ENCODE results near the gene OPCML. TPM values are rescaled to one million over a fixed set of nuclear protein-coding genes. Genes with fewer than 3 reads are reported as not detected.

Gene OPCML
- total RNA-seq, 4 donors from 2014 or later, result 0.15 TPM; not detected in 3

GRCh38 chr11:132636523-132636922 is 895.8 kb downstream of the OPCML start:
- H3K27ac ChIP-seq, result no peak overlapping the region
- no peak for DNase-seq (ENCODE audit: low spot score in 2 of 2)
- TF ChIP-seq POLR2AphosphoS5 (IDR thresholded peaks at IDR 0.05), result no peak
- TF ChIP-seq EP300 (IDR thresholded peaks at IDR 0.05), result no peak
- TF ChIP-seq POLR2A (IDR thresholded peaks at IDR 0.05), result no peak
- TF ChIP-seq CTCF (IDR thresholded peaks at IDR 0.05), result no peak
- H3K9me3 ChIP-seq, result no peaks in the 10 kb centered on the region
- no peaks in the 10 kb centered on the region for H3K27me3 ChIP-seq
- H3K4me1 ChIP-seq, result no peaks in the 10 kb centered on the region
- 92% methylated on average over 4 of the region's 4 CpGs for WGBS
- H3K36me3 ChIP-seq, result no peaks in the 10 kb centered on the region
- H3K4me3 ChIP-seq, result no peak overlapping the region

- TF ChIP-seq EP300 (IDR thresholded peaks at IDR 0.05) (no peak), POLR2AphosphoS5 (IDR thresholded peaks at IDR 0.05) (no peak), CTCF (IDR thresholded peaks at IDR 0.05) (no peak), POLR2A (IDR thresholded peaks at IDR 0.05) (no peak)
- 28% methylated on average over 9 of the region's 9 CpGs for WGBS
- Histone ChIP-seq H3K36me3 (no peaks in the 10 kb centered on the region), H3K9me3 (no peaks in the 10 kb centered on the region), H3K27me3 (no peaks in the 10 kb centered on the region), H3K4me3 (no peak overlapping the region), H3K27ac (no peak overlapping the region), H3K4me1 (no peaks in the 10 kb centered on the region)
- DNase-seq (ENCODE audit: low spot score in 2 of 2), result no peak
These were observed 899.6 kb downstream of the OPCML start for GRCh38 chr11:132632641-132633124.

GRCh38 chr11:132631989-132632388 is 900.3 kb downstream of the OPCML start:
- H3K9me3 ChIP-seq, result no peaks in the 10 kb centered on the region
- no peaks in the 10 kb centered on the region for H3K4me1 ChIP-seq
- no peaks in the 10 kb centered on the region for H3K36me3 ChIP-seq
- WGBS, result 42% methylated on average over 4 of the region's 4 CpGs
- H3K27me3 ChIP-seq, result no peaks in the 10 kb centered on the region
- no peak overlapping the region for H3K4me3 ChIP-seq
- no peak for TF ChIP-seq CTCF (IDR thresholded peaks at IDR 0.05)
- no peak for TF ChIP-seq POLR2AphosphoS5 (IDR thresholded peaks at IDR 0.05)
- no peak for TF ChIP-seq POLR2A (IDR thresholded peaks at IDR 0.05)
- TF ChIP-seq EP300 (IDR thresholded peaks at IDR 0.05), result no peak
- DNase-seq (ENCODE audit: low spot score in 2 of 2), result no peak
- H3K27ac ChIP-seq, result no peak overlapping the region

- WGBS, result 76% methylated on average over 3 of the region's 3 CpGs
- no peak for TF ChIP-seq CTCF (IDR thresholded peaks at IDR 0.05)
- no peak for TF ChIP-seq POLR2AphosphoS5 (IDR thresholded peaks at IDR 0.05)
- no peak for TF ChIP-seq EP300 (IDR thresholded peaks at IDR 0.05)
- TF ChIP-seq POLR2A (IDR thresholded peaks at IDR 0.05), result no peak
These were observed 904.3 kb downstream of the OPCML start for GRCh38 chr11:132627981-132628380.

GRCh38 chr11:132626446-132626845 is 905.9 kb downstream of the OPCML start:
- Histone ChIP-seq H3K4me1 (no peaks in the 10 kb centered on the region), H3K4me3 (no peak overlapping the region), H3K27ac (no peak overlapping the region), H3K36me3 (no peaks in the 10 kb centered on the region), H3K9me3 (no peaks in the 10 kb centered on the region), H3K27me3 (no peaks in the 10 kb centered on the region)
- TF ChIP-seq POLR2A (IDR thresholded peaks at IDR 0.05) (no peak), POLR2AphosphoS5 (IDR thresholded peaks at IDR 0.05) (no peak), EP300 (IDR thresholded peaks at IDR 0.05) (no peak), CTCF (IDR thresholded peaks at IDR 0.05) (no peak)
- DNase-seq (ENCODE audit: low spot score in 2 of 2), result no peak
- 46% methylated on average over 2 of the region's 2 CpGs for WGBS

More at GRCh38 chr11:132627981-132628380, 904.3 kb downstream of the OPCML start:
- H3K27ac ChIP-seq, result no peak overlapping the region
- H3K27me3 ChIP-seq, result no peaks in the 10 kb centered on the region
- no peaks in the 10 kb centered on the region for H3K4me1 ChIP-seq
- H3K4me3 ChIP-seq, result no peak overlapping the region
- no peaks in the 10 kb centered on the region for H3K9me3 ChIP-seq
- DNase-seq (ENCODE audit: low spot score in 2 of 2), result no peak
- no peaks in the 10 kb centered on the region for H3K36me3 ChIP-seq

Measured in suprapubic skin (tissue), 4 donors.